Mammary epithelial cell (primary cell): ENCODE measurements around the gene SLC2A14.
"Not testable (repeated sequence)": the region's sequence is repeated elsewhere in the genome, so short reads cannot be mapped to it uniquely, and the experiment has no call there.

ENCODE experiments used
- EZH2 ChIP-seq: IDR thresholded peaks from 2 replicates; pipeline ENCODE4 v1.6.1; 2012; ENCODE audit warnings: low read length, inconsistent platforms, borderline replicate concordance
- TF ChIP-seq, protein P1 (sequence below), 2 donors: IDR thresholded peaks in 1 of 2; conservative IDR thresholded peaks in 1 of 2; 2 replicates each; pipeline ENCODE4 v1.5.1; 2011 to 2012; ENCODE audit warnings: inconsistent platforms in 2 of 2, low read length in 2 of 2, mild to moderate bottlenecking in 2 of 2, control low read depth in 1 of 2, low read depth in 1 of 2; ENCODE audit not compliant: insufficient read depth in 1 of 2; ENCODE audit errors: extremely low read depth in 1 of 2

DNA sequence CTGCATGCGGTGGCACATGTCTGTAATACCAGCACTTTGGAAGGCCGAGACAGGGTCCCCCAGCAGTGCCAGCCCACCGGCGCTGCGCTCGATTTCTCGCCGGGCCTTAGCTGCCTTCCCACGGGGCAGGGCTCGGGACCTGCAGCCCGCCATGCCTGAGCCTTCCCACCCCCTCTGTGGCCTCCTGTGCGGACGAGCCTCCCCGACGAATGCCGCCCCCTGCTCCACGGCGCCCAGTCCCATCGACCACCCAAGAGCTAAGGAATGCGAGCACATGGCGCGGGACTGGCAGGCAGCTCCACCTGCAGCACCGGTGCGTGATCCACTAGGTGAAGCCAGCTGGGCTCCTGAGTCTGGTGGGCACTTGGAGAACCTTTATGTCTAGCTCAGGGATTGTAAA is 10.4 kb downstream of the SLC2A14 start:
- TF ChIP-seq, protein P1, sequence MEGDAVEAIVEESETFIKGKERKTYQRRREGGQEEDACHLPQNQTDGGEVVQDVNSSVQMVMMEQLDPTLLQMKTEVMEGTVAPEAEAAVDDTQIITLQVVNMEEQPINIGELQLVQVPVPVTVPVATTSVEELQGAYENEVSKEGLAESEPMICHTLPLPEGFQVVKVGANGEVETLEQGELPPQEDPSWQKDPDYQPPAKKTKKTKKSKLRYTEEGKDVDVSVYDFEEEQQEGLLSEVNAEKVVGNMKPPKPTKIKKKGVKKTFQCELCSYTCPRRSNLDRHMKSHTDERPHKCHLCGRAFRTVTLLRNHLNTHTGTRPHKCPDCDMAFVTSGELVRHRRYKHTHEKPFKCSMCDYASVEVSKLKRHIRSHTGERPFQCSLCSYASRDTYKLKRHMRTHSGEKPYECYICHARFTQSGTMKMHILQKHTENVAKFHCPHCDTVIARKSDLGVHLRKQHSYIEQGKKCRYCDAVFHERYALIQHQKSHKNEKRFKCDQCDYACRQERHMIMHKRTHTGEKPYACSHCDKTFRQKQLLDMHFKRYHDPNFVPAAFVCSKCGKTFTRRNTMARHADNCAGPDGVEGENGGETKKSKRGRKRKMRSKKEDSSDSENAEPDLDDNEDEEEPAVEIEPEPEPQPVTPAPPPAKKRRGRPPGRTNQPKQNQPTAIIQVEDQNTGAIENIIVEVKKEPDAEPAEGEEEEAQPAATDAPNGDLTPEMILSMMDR (conservative IDR thresholded peaks at IDR 0.05 in 1 of 2, IDR thresholded peaks at IDR 0.05 in 1 of 2; ENCODE audit: extremely low read depth in 1 of 2, insufficient read depth in 1 of 2, low read depth in 1 of 2, low read length in 2 of 2): not testable (repeated sequence)
- TF ChIP-seq EZH2: not testable (repeated sequence)
